Measurements from ENCODE around the gene KCNJ18.
"Not testable (repeated sequence)": the region's sequence is repeated elsewhere in the genome, so short reads cannot be mapped to it uniquely, and the experiment has no call there.

The KCNJ18 gene

DNA sequence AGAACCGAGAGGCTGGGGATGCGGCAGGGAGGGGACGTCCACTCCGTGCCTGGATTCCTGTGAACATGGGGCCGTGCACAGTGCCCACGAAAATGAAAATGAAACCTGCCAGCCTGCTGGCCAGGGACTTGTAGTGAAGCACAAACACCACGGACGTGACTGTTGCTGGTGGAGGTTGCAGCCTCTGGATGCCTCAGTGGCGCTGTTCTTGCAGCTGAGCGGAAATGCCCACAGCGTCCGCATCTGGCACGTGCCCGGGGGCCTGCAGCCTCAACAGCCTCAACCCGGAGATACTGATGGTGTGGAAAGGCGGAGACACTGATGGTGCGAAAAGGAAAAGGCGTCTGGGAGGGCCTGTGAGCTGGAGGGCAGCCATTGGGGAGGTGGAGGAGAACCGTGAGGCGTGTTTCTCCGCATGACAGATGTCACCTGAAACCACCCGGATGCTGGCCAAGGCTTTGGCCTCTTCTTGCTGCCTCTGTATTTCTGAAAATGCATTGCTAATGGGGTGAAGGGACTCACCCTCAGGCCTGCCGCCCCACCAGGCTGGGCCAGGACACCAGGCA, 44.8 kb downstream of the KCNJ18 start:
- DNase-seq, result not testable (repeated sequence)

DNA sequence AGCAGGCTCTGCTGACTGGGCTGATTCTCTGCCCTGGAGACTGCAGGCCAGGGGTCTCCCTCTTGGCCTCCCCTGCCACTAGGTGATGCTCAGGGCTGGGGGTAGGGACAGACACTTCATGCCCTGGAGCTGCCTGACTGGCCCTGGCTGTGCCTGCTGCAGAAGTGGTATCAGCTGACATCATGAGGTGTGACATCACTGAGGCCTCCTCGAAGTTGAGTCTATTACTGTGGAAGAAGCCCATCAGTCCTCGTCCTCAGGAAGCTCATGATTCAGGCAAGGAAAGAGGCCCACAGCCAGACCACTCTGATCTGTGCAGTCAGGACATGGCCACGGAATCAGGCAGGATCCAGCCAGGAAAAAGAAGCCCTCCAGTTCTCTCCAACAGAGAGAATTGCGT, 45.9 kb downstream of the KCNJ18 start:
- not testable (repeated sequence) for DNase-seq

DNA sequence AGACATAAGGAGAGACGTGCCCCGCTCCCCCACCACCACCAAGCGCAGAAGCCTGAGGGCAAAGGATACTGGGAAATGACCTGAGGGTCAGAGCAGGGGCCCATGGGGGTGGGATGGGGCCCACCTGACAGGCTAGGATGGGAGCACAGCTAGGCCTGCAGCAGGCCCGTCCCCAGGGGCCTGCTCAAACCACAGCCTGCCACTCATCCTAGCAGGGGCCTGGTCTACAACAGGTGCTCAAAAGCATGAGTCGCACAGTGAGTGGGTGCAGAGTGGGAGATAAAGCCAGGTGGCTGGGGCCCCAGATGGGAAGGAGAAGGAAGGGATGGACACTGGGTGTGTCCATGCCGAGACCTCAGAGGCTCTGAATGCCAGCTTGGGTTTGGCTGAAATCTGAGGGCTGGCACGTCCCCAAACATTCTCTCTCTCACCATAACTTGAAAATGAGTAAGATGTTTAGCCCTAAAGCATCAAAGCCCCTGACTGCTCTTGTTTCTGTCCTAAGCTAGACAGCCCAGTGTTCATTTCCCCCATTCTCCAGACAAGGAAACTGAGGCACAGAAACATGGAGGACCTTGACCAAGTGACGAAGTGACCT, 46.7 kb downstream of the KCNJ18 start:
- DNase-seq, result not testable (repeated sequence)

DNA sequence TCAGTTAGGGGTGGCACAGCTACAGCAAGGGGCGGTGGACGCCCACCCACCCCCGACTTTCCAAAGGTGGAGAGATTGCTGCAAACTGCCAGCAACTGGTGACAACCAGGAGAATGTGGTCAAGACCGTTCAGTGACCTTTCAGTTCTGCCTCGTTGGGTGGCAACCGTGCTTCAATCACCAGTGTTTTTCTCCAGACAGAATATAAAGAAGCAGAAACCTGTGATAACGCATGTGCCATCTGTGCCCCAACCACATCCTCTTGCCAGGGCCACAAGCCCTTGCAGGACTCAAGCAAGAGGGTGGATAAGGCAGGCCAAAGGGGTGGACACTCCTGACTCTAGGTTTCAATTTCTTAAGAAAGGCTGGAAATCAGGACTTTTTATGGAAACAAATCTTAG, 47.2 kb downstream of the KCNJ18 start:
- DNase-seq, result not testable (repeated sequence)

DNA sequence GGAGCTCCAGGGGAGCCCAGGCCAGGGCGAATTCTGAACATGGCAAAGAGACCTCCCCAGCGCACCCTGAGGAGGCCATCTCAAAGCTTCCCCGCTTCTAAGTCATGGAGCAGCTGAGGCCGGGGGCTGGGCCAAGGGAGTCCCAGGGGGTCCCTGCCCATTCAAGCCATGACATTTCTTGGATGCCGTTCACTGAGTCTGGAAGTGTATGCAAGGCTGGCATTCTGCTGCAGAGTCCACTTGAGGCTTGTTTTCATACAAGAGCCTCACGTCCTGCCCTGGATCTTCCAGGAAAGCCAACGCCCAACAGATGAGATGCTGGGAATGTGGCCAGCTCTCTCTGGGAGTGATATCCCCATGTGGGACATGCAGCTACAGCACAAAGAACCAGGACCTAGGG, 48.5 kb downstream of the KCNJ18 start:
- not testable (repeated sequence) for DNase-seq

DNA sequence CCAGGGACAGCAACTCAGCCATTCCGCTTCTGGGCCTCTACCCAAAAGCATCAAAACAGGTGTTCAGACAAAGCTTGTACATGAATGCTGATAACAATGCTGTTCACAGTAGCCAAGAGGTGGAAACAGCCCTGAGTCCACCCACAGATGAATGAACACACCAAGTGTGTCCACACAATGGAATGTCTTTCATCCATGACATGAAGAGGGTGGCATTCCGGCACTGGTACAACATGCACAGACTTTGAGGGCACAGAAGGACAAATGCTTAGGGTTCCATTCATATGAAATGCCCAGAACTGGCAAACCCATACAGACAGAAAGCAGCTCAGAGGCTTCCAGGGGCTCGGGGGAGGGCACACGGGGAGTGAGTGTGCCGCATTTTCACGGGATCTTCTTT, 49.2 kb downstream of the KCNJ18 start:
- DNase-seq, result not testable (repeated sequence)

DNA sequence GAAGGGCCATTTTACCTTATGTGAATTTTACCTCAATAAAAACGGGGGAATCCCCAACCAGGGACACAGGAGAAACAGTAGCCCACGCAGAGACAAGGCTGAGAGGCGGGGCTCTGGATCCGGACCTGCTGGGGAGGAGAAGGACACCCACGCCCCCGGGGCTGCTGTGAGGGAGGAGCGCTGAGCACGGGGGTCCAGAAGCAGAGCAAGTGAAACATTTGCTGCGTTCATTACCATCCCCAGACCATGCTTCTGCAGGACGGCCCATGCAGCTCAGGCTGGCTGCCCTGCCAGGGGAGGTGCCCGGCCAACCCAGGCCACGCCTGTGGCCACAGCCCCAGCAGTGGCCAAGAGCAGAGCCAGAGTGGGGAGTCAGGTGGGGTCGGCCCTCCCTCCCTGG, 50.0 kb downstream of the KCNJ18 start:
- no peak for DNase-seq

DNA sequence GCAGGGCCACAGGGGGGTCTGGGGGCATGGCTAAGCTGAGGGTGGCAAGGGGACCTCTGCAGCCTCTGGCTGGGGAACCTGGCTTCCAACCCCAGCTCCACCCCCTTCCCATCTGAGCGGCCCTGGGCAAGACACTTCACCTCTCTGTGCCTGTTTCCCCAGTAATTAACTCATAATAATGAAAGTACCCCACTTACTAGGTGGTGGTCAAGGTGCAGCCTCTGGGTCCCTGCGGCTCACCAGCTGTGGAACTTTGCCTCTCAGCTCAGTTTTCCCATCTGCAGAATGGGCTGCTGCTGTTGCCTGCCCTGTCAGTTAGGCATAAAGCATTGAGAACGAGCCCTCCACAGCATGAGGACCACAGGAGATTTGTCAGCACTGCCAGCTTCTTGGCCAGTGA, 51.8 kb downstream of the KCNJ18 start:
- DNase-seq, result not testable (repeated sequence)

DNA sequence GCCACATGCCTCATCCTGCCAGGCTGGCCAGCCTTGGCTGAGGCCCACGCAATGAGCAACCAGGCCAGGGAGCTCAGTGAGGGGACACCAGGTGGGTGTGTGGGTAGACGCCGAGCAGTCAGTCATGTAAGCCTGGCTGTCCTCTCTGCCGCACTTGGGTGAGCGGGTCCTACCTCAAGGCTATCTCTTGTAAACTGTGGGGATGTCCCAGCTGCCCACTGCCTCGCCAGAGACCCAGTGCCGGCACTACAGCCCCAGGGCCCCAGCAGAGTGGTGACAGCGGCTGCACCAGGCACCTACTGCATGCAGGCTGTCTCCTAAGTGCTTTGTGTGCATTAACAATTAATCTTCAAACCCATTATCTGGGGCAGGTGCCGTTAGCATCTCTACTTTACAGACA, 52.3 kb downstream of the KCNJ18 start:
- DNase-seq, result not testable (repeated sequence)

DNA sequence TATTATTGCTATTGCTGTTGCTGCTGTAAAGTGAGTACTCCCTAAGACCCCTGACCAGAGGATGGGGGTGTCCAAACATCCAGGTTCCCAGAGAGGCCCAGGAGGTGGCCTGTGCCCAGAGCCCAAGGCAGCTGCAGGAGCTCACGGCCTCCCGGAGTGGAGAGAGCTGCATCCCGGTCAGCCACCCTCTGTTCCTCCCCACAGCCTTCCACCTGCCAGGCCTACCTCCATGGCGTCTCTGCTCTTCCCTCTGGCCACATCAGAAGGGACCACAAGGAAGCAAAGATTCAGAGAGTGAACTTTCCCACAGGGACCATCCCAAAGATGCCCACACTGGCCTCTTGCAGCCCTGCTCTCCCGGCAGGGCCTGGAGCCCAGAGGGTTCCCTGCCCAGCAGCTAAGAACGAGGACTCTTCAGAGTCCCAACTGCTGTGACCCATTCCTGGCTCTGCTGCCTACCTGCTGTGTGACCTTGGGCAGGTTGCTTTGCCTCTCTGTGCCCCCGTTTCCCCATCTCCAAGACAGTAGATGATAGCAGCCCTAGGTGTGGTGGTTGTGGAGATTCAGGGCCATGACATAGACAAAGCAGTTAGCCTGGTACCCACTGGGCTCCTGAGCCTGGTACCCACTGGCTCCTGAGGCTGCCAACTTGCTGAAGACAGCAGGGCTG, 53.2 kb downstream of the KCNJ18 start:
- DNase-seq, result not testable (repeated sequence)

DNA sequence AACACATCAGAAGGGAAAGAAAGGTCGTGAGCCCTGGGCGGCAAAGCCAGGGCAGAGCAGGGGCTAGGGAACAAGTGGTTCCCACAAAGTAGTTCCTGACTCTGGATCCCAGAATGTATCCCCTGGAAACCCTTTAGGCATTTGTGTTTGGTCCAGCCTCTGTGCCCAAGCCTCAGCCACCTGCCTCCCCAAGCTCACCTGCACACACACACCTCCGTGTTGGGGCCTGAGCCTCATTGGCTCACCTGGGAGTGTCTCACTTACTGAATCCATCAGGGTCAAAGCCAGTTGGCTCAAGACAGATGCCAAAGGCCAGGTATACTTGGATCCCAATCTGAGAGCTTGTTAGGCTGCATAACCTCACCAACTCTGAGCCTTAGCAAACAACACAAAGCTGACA, 54.1 kb downstream of the KCNJ18 start:
- DNase-seq, result not testable (repeated sequence)

DNA sequence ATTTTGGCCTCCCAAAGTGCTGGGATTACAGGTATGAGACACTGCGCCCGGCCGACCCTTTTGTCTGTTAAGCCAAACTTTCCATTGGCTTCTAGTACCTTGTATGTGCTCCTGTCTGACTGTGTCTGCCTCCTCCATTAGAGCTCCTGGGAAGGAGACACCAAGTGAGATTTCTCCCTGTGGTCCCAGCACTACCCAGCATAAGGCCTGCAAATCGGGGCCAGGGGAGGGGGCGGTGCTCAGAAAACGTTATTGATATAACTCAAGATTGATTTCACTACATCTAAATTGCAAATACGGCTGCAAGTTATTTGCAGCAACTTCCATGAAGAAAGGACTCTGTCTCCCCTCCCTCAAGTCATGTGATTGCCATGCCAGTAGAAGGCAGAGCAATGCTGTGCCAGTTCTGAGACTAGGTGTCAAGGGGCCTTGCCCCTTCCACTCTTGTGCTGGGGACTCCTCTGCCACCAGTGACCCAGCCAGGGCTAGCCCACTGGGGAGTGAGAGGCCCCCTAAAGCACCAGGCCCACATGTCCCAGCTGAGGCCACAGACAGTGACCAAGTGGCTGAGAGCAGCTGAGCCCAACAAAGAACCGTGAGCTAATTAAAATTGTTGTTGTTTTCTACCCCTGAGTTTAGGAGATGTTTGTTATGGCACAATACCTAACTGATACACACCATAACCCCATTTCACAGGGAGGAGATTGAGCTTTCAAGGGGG, 55.0 kb downstream of the KCNJ18 start:
- DNase-seq, result not testable (repeated sequence)

DNA sequence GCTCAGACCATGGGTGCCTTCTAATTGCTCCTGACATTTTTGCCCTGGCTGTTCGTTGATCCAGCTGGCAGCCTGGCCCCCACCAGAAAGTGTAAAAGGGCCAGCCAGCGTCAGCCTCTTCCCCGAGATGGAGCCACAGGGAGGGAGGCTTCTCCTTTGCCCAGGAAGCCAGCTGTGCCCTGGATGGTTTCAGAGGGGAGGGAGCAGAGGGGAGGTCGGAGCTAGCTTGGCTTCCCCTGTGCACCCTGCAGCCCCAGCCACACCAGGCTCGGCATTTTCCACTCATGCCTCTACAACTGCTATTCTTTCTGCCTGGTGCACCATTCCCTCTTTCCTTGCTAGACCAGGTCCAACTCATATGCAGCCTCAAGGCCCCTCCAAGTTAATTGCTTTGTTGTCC, 56.4 kb downstream of the KCNJ18 start:
- not testable (repeated sequence) for DNase-seq

DNA sequence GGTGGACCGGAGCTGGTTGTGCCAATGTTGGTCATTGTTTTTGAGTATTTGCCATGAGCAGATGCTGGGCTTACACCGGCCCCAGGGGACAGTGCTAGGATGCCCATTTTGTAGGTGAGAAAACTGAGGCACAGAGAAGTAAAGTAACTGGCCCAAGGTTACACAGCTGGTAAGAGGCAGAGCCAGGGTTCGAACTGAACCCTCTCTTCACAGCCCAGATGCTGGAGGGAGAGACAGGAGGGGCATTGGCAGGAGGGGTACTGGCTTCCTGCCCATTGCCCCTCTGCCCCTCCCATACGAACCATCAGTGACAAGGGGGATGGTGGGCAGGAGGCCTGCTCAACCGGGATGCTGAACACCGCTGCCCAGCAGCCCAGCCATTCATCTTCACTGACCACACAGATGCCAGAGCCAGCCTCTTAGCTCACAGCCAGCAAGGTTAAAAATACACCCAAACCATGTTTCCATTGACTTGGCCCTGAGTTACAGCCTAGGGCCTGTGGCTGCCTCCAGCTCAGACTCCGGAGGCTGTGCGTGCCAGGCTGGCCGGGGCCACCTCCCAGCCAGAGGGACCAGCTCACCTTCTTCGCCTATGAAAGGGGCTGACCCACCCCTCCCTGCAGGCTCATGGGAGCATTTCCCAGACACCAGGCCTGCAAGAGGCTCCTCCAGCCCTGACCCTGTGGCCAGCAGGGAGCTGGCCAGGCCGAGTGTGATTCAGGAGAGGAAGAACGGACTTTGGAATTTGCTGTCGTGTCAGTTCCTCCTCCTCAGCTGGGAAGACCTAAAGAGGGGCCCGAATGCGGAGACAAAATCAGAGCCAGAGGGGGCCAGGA, 57.6 kb downstream of the KCNJ18 start:
- DNase-seq, result not testable (repeated sequence)

DNA sequence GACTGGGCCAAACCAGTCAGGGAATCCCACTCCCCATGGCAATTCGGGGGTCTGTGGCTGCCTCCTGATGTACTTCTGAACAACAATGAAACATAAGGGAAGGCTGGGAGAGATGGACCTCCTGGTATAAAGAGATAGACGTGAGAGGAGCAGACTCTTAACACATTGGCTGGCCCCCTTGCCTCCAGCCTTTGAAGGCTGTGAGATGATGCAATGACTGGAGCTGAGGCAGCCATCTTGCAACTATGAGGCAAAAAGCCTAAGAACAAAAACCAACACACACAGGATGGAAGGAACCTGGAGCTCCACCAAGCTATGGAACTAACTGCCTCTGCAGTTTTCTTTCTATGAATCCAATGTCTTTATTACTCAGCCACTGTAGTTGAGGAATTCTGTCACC, 58.8 kb downstream of the KCNJ18 start:
- DNase-seq, result not testable (repeated sequence)

All from stimulated activated naive CD4-positive, alpha-beta T cell (primary cell).